IPS-NIHi11 (cell line): ENCODE results near the gene GRIPAP1.
A peak's percentile ranks its signal among the peaks of the same experiment; 100 is the strongest.

Experiments
- DNase-seq: peaks from one replicate; pipeline ENCODE4 v3.0.0; 2012; ENCODE audit warnings: mixed read lengths, low spot score

The GRIPAP1 gene

GRCh38 chrX:48958635-48959094 lies 43.4 kb downstream of the GRIPAP1 start:
- DNase-seq, result no peak

GRCh38 chrX:48957827-48958634 lies 44.0 kb downstream of the GRIPAP1 start:
- peak; percentile 89 for DNase-seq

GRCh38 chrX:48957477-48957826 lies 44.6 kb downstream of the GRIPAP1 start, which contains the start of gene OTUD5:
TSS of gene OTUD5 (minus strand) at chrX:48957607. CDS start at chrX:48957570, 37 bp downstream.
- DNase-seq, result peak; percentile 80

- peak; percentile 11 for DNase-seq
Measured at GRCh38 chrX:48956728-48957414, 45.2 kb downstream of the GRIPAP1 start.

GRCh38 chrX:48948589-48948988 lies 53.5 kb downstream of the GRIPAP1 start:
- DNase-seq, result no peak

GRCh38 chrX:48945517-48946348 lies 56.3 kb downstream of the GRIPAP1 start:
- peak; percentile 62 for DNase-seq

- DNase-seq, result no peak
Measured at GRCh38 chrX:48942895-48943294, 59.2 kb downstream of the GRIPAP1 start.

GRCh38 chrX:48940404-48940955 lies 61.6 kb downstream of the GRIPAP1 start:
- no peak for DNase-seq

- DNase-seq, result no peak
Measured at GRCh38 chrX:48939524-48940228, 62.4 kb downstream of the GRIPAP1 start.

- no peak for DNase-seq
Measured at GRCh38 chrX:48938721-48939425, 63.2 kb downstream of the GRIPAP1 start.

- peak; percentile 14 for DNase-seq
Measured at GRCh38 chrX:48937054-48937907, 64.8 kb downstream of the GRIPAP1 start.

- DNase-seq, result no peak
Measured at GRCh38 chrX:48936429-48937053, 65.5 kb downstream of the GRIPAP1 start.

- no peak for DNase-seq
Measured at GRCh38 chrX:48935301-48935670, 66.8 kb downstream of the GRIPAP1 start.

GRCh38 chrX:48934581-48935300 lies 67.3 kb downstream of the GRIPAP1 start:
- DNase-seq, result no peak

- DNase-seq, result no peak
Measured at GRCh38 chrX:48933757-48934156, 68.3 kb downstream of the GRIPAP1 start.

- DNase-seq, result peak; percentile 12
Measured at GRCh38 chrX:48927736-48928382, 74.2 kb downstream of the GRIPAP1 start.

- DNase-seq, result peak; percentile 26
Measured at GRCh38 chrX:48927123-48927522, 74.9 kb downstream of the GRIPAP1 start.

GRCh38 chrX:48924270-48924669 lies 77.8 kb downstream of the GRIPAP1 start:
- no peak for DNase-seq
